Stromal cell of bone marrow (primary cell): ENCODE results near the gene WDR27.

Experiments used
- DNase-seq: peaks from one replicate; pipeline ENCODE4 v3.0.0-alpha.2; 2012; ENCODE audit warnings: low read depth

WDR27 gene

DNA sequence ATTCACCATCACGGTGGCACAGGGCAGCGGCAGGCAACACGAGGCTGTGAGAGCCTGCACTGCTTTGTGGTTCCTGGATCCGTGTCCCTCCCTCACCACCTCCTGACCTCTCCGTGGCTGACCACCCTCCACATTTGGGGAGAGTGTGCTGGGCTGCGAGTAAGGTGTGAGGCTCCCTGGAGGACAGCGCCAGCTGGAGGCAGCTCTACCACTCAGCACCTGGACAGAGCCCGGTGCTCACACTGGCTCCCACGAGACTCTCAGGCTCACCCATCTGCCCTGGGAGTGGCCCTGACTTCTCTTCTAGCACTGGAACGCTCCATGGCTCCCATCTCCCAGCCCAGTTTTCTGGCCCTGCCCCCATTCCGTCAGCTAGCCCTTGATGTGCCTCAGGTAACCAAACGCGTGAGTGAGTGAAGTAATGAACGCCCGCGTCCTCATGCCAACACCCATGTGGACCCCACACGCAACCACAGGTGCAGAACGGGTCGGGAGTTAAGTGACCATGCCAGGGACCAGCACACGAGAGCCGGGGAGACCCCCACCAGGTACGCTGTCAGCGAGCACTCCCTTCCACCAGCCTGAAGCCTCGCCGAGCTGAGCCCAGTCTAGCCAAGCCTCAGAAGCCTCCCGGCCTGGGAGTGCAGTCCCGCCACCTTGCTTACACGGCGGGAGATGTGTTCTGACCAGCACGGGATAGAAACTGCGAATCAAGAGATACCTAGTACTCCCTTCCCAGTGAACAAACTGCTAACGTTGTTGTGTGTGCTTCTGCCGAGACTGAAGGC, 137.2 kb downstream of the WDR27 start:
- DNase-seq = no peak

DNA sequence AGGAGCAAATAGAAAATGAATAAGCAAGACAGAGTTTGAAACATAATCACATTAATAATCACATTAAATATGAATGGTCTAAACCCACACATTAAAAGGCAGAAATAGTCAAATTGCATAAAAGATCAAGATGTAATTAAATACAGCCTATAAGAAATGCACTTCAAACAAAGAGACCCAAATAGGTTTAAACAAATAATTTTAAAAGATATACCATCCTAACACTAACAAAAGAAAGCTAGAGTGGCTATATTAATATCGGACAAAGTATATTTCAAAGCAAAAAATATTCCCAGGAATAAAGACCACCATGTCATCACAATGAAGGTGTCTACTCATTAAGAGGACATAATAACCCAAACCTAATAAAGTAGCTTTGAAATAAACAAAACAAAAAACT, 140.2 kb downstream of the WDR27 start:
- no peak for DNase-seq

DNA sequence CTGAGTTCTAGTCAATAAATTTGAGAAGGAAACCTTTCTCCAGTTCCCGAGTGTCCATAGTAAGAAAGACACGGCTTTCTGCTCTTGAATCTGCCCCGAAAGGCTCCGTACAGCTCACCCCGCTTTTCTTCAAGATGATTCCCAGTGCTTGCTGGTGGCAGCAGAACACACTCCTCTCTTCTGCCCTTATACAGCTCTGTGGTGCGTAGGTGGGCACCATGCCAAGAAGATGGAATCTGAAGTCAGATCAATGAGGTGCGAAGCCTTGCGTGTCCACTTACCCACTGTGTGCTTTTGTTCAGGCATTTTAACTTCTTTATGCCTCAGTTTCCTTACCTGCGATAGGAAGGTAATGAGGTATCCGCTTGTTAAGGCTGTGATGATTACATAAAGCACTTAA, 142.2 kb downstream of the WDR27 start:
- no peak for DNase-seq

DNA sequence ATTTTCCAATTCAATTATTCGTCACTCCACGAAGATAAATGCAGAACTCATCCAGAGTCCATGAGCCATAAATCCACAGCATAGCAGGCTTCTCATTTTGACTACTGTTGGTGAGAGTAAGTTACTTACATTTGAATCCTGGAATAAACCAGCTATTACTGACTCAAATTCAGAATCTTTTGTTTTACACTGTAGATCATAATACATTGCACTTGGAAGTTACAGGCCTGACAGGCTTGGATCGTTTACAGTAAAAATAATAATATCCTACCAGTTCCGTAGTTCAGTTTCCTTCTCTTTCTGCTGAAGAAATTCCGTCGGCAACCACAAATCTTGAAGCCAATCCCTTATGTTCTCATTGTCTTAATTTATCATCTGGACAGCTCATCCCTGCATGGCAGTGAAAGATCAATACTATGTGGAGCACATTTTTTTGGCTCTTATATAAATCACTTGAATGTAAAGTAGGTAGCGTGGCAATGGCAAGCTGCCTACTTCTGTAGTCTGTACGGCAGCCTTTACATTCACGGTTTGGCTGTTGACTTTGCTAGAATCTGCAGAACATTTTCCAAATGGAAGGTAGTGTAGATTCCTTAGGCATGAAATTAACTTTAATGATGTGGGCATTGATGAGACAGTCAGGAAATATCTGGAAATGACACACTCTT, 142.9 kb downstream of the WDR27 start:
- peak; percentile 80 for DNase-seq

DNA sequence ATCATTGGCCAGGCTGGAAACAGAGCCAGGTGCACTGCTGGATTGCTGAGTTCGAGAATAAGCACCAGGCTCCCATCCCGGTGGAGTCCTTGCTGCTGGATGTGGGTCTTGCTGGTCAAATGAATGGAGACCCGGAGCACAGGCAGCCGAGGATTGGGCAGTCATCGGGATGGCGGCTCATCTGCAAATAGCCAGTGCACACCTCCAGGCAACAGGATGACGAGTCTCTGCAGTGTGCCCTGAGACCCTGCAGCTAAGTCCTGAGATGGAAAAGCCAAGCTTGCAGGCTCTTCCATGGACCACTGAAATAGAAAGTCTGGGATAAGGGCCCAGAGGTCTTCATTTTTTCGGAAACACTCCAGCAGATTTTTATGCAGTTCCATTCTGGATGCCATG, 143.5 kb downstream of the WDR27 start:
- DNase-seq = no peak

DNA sequence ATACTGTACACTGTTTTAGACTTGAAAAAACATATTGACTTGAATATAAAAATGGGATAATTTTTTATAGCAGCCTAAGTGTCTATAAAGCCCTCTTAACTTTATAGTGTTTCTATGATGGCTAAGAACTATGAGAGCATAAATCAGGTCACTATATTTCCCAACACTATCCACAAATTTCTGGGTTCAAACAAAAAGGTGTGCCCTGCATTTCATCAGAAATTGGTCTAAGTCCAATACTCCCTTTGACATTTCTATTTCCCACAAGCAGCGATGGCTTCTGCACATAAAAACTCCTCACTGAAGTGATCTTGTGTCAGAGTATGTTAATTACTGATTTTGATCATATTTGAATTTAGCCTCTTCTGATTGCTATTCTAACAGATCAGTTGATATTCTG, 143.9 kb downstream of the WDR27 start:
- no peak for DNase-seq

DNA sequence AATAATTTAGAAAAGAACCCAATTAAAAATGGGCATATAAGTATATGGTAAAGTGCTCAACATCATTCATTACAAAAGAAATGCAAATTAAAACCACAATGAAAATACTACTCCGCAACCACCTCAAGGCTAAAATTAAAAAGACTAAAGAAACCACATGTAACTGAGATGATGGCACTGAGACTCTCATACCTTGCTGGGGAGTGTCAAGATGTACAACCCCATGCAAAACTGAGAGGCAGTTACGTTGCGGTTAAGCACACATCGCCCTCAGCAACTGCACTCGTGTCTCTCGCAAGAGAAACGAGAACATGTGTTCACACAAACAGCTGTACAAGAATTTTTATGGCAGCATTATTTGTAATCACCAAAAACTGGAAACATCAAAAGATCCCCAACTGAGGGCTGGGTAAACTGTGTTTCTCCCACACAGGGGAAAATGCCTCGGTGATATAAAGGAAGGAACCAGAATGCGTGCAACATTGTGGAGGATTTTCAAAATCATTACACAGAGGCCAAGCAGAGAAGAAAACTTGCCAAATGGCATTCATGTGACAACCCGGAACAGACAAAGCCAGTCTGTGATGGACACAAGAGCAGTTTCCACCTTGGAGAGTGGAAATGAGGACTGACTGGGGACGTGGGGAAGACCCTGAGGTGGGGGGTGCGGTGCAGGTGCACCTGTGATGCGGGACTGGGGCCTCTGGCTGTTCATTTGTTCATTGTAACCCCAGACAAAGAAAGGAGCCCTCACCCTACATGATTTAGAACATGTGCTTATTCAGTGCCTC, 144.9 kb downstream of the WDR27 start:
- DNase-seq = no peak

DNA sequence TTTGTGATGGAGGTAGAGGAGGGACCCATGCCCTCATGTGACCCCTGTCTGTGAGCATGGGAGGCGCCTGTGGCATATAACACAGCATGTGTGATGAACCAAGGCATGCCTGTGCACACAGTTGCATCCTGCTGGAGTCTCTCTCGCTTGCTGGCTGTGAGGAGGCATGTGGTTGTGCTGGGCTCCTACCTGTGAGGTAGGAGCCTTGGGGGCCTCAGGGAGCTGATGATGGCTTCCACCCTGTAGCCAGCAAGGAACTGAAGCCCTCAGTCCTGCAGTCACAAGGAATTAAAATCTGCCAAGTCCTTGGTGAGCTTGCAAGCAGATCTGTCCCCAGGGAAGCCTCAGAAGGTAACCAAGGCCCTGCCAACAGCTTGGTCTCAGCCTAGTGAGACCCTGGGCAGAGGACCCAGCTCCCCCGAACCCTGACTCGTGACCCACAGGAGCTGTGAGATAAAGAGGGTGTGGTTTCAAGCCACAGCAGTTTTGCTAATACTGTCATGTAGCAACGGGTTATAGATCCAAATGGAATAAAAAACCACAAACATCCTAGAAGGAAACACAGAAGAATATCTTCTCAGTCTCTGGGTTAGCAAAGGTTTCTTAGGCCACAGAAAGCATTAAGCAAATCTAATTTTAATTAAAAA, 145.7 kb downstream of the WDR27 start:
- DNase-seq = no peak

DNA sequence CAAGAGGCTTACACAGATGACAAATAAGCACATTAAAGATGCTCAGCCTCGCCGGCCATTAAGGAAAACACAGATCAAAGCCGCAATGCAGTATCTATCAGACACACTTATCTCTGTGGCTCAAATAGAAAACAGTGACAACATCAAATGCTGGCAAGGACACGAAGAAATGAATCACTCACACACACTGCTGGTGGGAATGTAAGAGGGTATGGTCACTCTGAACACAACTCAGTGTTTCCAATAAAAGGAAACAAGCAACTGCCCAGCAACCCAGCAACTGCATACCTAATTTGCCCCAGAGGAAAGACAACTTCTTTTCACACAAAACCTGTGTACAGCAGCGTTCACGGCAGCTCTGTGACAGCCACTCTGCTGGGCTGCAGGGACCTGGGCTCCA, 155.8 kb downstream of the WDR27 start:
- peak; percentile 59 for DNase-seq

DNA sequence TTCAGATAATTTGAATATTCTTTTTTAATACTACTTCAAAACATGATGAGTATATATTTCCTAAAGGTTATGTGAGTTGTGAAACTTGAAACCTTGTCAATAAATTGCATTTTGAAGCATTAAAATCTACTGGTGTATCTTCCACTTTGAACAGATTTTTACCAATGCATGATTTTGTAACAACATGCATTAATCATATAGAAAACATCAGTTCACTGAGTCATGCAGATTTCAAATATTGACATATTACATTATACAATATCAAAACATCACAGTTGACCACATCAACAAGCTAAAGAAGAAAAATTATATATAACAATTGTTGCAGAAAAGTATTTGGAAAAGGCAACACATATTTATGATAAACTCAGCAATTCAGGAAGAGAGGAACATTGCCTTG, 158.1 kb downstream of the WDR27 start:
- DNase-seq = no peak

DNA sequence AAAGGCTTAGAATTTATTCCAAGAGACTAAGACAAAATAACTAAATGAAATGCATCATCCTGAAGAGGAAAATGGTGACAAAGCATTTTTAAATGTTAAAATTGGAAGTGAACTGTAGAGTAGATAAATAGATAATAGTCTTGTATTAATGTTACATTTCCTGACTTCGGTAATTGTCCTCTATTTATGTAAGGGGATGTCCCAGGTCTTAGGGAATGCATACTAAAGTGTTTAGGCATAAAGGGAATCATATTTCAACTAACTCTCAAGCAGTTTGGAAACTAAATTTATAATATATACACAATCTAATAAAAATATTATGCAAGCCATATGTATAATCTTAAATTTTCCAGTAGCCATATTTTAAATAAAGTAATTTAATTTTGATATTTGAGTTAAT, 159.3 kb downstream of the WDR27 start:
- no peak for DNase-seq

DNA sequence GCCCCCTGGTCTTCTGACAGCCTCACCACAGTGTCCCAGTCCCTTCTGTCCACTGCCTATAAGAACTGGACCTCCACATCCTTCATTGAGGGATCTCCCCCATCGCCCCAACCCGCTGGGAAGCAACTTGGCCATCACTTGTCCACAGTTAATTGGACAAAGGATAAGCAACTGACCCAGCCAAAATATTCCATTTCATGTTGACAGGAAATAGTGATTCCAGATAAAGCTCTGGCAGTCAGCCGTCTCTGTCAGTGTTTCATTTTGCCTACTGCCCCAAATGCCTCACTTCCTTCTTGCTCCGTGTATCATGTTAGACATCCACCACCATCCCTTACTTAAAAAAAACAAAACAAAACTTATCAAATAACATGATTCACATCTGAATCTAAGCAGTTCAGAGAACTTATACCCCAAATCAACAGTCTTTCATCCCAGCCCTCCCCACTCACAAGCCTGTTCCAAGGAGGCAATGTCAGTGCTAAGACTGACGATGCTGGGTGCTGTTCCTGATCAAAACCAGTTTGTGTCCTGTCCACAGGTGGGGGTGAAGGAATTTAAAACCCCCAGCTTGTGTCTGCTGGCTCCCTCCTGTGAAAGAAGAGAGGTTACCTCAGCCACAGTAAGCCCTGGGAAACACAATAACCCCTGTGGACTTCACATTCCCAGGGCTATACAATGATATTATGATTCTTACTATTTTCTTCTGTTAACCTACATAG, 162.5 kb downstream of the WDR27 start:
- no peak for DNase-seq

DNA sequence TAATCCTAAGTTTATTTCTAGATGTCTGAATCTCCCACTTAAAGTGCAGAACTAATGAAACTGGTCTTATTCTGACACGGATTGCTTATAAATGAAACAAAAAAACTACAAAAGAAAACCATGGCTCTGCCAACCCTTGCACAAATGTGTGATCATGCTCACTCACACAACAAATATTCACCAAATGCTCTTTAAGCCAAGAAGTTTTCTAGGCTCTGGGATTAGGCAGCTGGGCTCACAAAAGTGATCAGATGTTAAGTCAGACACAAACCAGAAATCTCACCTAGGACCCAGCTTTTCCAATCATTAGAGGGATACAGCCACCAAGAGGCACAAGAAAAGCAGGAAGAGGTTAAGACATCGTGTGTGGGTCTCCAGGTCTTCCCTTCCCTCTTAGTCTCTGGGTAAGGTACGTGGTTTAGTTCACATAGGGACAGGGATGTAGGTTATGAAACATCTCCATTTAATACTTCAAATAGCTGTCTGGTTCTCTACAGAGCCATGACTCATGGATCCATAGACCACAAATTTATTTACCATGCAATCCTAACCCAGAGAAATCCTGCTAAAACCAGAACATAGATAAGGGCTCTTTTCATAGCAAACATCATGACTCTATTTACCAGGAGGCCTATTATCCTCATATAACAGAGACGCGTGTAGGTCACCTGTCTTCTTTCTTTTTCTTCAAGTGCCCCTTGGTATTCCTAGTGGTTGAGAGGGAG, 165.2 kb downstream of the WDR27 start:
- peak; percentile 44 for DNase-seq

DNA sequence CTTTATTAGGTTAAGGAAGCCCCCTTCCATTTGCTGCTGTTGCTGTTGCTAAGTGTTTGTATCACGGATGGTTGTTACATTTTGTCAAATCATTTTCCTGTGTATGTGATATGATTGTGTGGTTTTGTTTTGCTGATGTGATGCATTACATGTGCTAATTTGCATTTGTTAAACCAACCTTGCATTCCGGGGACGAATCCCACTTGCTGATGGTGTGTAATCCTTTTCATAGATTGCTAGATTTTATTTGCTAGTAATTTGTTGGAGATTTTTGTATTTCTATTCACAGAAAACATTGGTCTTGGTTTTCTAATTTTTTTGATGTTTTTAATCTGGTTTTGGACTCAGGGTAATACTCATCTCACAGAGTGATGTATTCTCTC, 167.8 kb downstream of the WDR27 start:
- no peak for DNase-seq

DNA sequence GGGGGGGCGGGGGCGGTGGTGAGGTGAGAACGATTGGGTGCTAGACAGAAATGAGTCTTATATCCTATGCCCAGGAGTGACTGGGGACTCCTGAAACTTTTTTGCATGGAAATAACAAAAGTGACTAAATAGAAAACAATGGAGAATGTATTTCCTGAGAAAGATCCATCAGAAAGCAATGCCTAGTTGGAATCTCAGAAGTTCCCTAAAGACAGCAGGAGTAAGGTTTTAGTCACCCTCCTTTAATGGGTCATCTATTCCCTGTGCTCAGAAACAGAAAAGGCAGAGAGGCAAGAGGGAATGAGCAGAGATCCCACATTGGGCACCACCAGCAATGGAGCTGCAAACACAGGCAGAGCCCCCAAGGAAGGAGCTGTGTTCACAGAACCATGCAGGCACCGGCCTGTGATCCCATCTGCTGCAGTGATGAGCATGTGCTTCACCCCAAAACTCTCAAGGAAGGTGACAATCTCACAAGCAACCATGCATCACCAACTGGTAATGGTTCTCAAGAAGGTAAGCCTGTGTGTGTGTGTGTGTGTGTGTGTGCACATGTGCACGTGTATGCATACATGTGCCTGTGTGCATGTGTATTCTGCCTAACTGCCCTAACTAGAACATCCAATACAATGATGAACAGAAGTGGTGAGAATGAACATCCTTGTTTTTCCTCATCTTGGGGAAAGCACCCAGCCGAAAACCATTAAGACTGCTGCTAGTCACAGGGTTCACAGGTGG, 168.4 kb downstream of the WDR27 start:
- DNase-seq = no peak

DNA sequence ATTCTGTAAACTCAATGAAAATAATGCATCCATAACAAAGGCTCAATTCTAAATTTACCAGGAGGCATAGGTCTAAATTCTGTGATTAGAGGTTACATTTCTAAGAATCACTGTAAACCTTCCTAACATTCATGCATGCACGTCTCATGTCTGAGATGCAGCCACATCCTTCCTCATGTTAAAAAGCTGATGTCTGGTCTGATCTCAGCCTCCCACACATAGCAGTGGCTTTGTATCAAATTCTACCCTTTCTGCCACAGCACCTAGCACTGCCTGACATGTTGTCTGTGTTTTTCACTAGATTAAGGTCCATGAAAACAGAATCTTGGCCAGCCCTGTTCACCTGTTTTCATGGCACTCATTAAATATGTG, 171.1 kb downstream of the WDR27 start:
- DNase-seq = no peak

DNA sequence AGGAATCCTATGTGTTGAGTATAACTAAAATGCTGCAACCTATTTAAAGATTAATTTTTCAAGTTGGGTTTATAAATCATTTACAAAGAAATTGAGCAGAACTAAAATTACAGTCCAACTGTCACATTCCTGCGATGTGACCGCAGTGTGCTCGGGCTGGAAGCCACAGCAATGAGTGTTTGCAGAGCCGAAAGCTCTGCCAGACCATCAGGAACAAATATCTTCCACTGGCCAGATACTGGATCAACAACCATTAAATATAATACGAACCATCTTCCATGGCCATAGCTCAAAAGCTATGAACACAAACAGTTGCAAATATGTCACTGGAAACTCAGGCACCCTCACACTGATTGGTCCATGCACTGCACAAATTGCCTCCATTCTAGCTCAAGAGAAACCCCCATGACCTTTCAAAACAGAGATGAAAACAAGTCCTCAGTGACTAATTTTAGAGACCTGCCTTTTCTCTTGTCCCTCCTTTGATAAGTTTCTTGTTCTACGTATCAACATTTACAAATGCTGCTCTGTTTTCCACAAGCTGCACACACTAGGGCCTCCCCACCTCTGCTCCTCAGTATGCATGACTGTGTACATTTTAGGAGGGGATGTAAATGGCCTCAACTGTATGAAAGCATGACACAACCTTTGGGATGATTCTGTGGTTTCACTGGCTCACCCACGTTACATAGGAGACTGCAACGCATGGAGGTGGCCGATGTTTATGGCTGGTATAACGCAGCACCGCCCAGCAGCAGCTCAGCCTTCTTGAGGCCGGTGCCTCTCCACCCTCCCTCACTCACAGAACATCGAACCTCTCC, 171.7 kb downstream of the WDR27 start:
- peak; percentile 88 for DNase-seq

DNA sequence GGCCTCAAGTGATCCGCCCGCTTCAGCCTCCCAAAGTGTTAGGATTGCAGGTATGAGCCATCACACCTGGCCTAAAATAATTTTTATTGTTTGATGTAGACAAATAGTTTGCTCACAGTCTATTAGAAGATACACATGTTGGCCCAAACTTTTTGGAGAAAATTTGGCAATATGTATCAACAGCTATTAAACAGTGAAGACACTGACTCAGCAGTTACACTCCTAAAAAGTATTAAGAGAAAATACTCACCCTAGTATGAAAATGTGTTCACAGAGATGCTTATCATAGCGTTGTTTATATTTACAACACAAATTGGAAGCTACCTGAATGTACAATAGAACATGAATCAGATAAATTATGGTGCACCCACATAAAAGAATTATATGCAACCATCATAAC, 173.1 kb downstream of the WDR27 start:
- no peak for DNase-seq

DNA sequence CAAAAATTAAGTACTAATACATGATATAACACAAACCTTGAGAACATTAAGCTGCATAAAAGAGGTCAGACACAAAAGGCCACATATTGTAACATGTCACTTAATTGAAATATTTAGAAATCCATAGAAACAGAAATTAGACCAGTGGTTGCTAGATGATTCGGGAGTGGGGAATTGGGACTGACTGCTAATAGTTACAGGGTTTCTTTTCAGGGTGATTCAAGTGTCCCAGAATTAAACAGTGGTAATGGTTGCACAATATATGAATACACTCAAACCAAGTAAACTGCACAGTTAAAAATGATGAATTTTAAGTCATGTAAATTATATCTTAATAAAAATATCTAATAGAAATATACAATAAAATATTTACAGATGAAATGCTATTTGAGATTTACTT, 174.5 kb downstream of the WDR27 start:
- DNase-seq = peak; percentile 74

DNA sequence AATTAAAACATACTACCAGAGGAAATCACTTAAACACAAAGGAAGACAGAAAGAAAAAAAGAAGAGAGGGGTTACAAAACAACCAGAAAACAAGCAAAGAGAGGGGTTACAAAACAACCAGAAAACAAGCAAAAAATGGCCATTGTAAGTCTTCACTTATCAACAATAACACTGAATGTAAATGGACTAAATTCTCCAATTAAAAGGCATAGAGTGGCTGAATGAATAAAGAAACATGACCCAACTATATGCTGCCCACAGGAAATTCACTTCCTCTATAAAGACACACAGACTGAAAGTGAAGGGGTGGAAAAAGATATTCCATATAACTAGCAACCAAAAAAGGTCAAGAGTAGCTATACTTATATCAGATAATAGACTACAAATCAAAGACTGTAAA, 180.0 kb downstream of the WDR27 start:
- no peak for DNase-seq
